HEK293 (cell line): Measurements from ENCODE around the gene GLRX5.

Experiments
- CTCF ChIA-PET: fragments of 350-600 bp; formaldehyde crosslinking; extraction: SDS; loops from one replicate; lab custom pipeline; 2021; ENCODE audit warnings: antibody characterized with exemption; lab: Yijun Ruan, JAX
- POLR2A ChIA-PET: fragments of 300-600 bp; formaldehyde crosslinking; extraction: SDS; loops from one replicate; lab custom pipeline; 2020; ENCODE audit warnings: antibody characterized with exemption, inconsistent platforms; lab: Yijun Ruan, JAX
- H3K27ac ChIP-seq: fragments of 200-500 bp; sonication (Bioruptor generic); 2 replicates; pipeline ENCODE4 v1.5.1; 2014; ENCODE audit warnings: low read depth, low read length, control low read depth, inconsistent platforms; ENCODE audit errors: extremely low read depth
- H3K36me3 ChIP-seq, 2 experiments: fragments of 200-500 bp in 1 of 2; sonication (Bioruptor generic) in 1 of 2; 1 replicate in 1 of 2; 2 replicates in 1 of 2; pipeline ENCODE4 v1.5.1; 2014 to 2017; ENCODE audit warnings: inconsistent platforms in 2 of 2, low read length in 2 of 2; ENCODE audit not compliant: control insufficient read depth in 2 of 2, insufficient read depth in 1 of 2
- H3K4me1 ChIP-seq: fragments of 200-500 bp; sonication (Bioruptor generic); 2 replicates; pipeline ENCODE4 v1.5.1; 2014; ENCODE audit warnings: mild to moderate bottlenecking, low read length, inconsistent platforms; ENCODE audit not compliant: control insufficient read depth, insufficient read depth
- H3K4me3 ChIP-seq: 2 replicates; pipeline ENCODE4 v1.5.1; 2011; ENCODE audit warnings: low read depth, mild to moderate bottlenecking, control low read depth, low read length, moderate library complexity
- H3K9me3 ChIP-seq: fragments of 200-500 bp; sonication (Bioruptor generic); 2 replicates; pipeline ENCODE4 v1.5.1; 2014; ENCODE audit warnings: low read depth, low read length, inconsistent platforms; ENCODE audit not compliant: control insufficient read depth, insufficient read depth
- FEZF1 ChIP-seq: fragments of 450-650 bp; formaldehyde crosslinking; IDR thresholded peaks from 2 replicates; pipeline ENCODE4 v1.5.1; 2016; ENCODE audit warnings: missing biosample characterization, missing genetic modification characterization
- GFI1B ChIP-seq: fragments of 450-650 bp; formaldehyde crosslinking; IDR thresholded peaks from 2 replicates; pipeline ENCODE4 v1.5.1; 2016; ENCODE audit warnings: missing biosample characterization, missing genetic modification characterization
- GLI4 ChIP-seq: fragments of 450-650 bp; formaldehyde crosslinking; IDR thresholded peaks from 2 replicates; pipeline ENCODE4 v1.5.1; 2016; ENCODE audit warnings: missing biosample characterization, missing genetic modification characterization
- IKZF3 ChIP-seq: fragments of 450-650 bp; IDR thresholded peaks from 2 replicates; pipeline ENCODE4 v1.5.0; 2018; ENCODE audit warnings: missing biosample characterization, mild to moderate bottlenecking, missing genetic modification characterization, moderate library complexity
- PRDM1 ChIP-seq: fragments of 450-650 bp; formaldehyde crosslinking; IDR thresholded peaks from 2 replicates; pipeline ENCODE4; 2016; ENCODE audit warnings: missing biosample characterization, missing genetic modification characterization
- SETDB1 ChIP-seq: IDR thresholded peaks from one replicate; pipeline ENCODE4 v1.6.1; 2017; ENCODE audit warnings: mild to moderate bottlenecking, low read length, moderate library complexity, mixed read lengths; ENCODE audit not compliant: insufficient read length
- SP2 ChIP-seq: fragments of 450-650 bp; formaldehyde crosslinking; IDR thresholded peaks from 2 replicates; pipeline ENCODE4 v1.5.1; 2016; ENCODE audit warnings: missing biosample characterization, missing genetic modification characterization
- YY2 ChIP-seq: fragments of 450-650 bp; formaldehyde crosslinking; IDR thresholded peaks from 2 replicates; pipeline ENCODE4 v1.5.1; 2016; ENCODE audit warnings: missing biosample characterization, missing genetic modification characterization
- ZBTB48 ChIP-seq: fragments of 450-650 bp; formaldehyde crosslinking; IDR thresholded peaks from 2 replicates; pipeline ENCODE4 v1.5.1; 2016; ENCODE audit warnings: missing biosample characterization, missing genetic modification characterization
- ZNF391 ChIP-seq: fragments of 450-650 bp; formaldehyde crosslinking; IDR thresholded peaks from 2 replicates; pipeline ENCODE4 v1.5.1; 2016; ENCODE audit warnings: low read depth, missing biosample characterization, missing genetic modification characterization, borderline replicate concordance
- ZNF521 ChIP-seq: fragments of 450-650 bp; formaldehyde crosslinking; IDR thresholded peaks from 2 replicates; pipeline ENCODE4 v1.5.1; 2017; ENCODE audit warnings: missing biosample characterization, mild to moderate bottlenecking, missing genetic modification characterization
- ZNF529 ChIP-seq: fragments of 450-650 bp; formaldehyde crosslinking; IDR thresholded peaks from 2 replicates; pipeline ENCODE4 v1.5.1; 2017; ENCODE audit warnings: missing genetic modification characterization, missing biosample characterization; ENCODE audit not compliant: insufficient replicate concordance
- ZNF530 ChIP-seq: fragments of 450-650 bp; formaldehyde crosslinking; IDR thresholded peaks from 2 replicates; pipeline ENCODE4 v1.5.1; 2016; ENCODE audit warnings: low read depth, missing biosample characterization, missing genetic modification characterization
- ZNF548 ChIP-seq: fragments of 450-650 bp; formaldehyde crosslinking; IDR thresholded peaks from 2 replicates; pipeline ENCODE4 v1.5.1; 2016; ENCODE audit warnings: missing biosample characterization, missing genetic modification characterization
- ZNF621 ChIP-seq: fragments of 450-650 bp; formaldehyde crosslinking; IDR thresholded peaks from 2 replicates; pipeline ENCODE4 v1.5.1; 2017; ENCODE audit warnings: missing biosample characterization, missing genetic modification characterization
- ZNF670 ChIP-seq: fragments of 450-650 bp; formaldehyde crosslinking; IDR thresholded peaks from 2 replicates; pipeline ENCODE4 v1.5.1; 2016; ENCODE audit warnings: missing biosample characterization, missing genetic modification characterization, low read depth
- ZNF76 ChIP-seq: fragments of 450-650 bp; formaldehyde crosslinking; IDR thresholded peaks from 2 replicates; pipeline ENCODE4; 2016; ENCODE audit warnings: low read depth, missing biosample characterization, missing genetic modification characterization, borderline replicate concordance
- ZNF830 ChIP-seq: fragments of 450-650 bp; IDR thresholded peaks from 2 replicates; pipeline ENCODE4 v1.5.0; 2018; ENCODE audit warnings: missing biosample characterization, missing genetic modification characterization, low read depth, mild to moderate bottlenecking, moderate library complexity
- TF ChIP-seq, protein P1 (sequence below): fragments of 450-650 bp; formaldehyde crosslinking; IDR thresholded peaks from 2 replicates; pipeline ENCODE4 v1.5.1; 2016; ENCODE audit warnings: missing biosample characterization, missing genetic modification characterization
- TF ChIP-seq, protein P2 (sequence below): fragments of 450-650 bp; formaldehyde crosslinking; IDR thresholded peaks from 2 replicates; pipeline ENCODE4 v1.5.1; 2016; ENCODE audit warnings: missing biosample characterization, missing genetic modification characterization
- TF ChIP-seq, protein P3 (sequence below): fragments of 450-650 bp; formaldehyde crosslinking; conservative IDR thresholded peaks from 2 replicates; pipeline ENCODE4 v1.5.1; 2016; ENCODE audit warnings: low read depth, missing biosample characterization, missing genetic modification characterization
- TF ChIP-seq, protein P4 (sequence below): fragments of 450-650 bp; formaldehyde crosslinking; IDR thresholded peaks from 2 replicates; pipeline ENCODE4 v1.5.1; 2016; ENCODE audit warnings: missing biosample characterization, missing genetic modification characterization

Gene GLRX5

DNA sequence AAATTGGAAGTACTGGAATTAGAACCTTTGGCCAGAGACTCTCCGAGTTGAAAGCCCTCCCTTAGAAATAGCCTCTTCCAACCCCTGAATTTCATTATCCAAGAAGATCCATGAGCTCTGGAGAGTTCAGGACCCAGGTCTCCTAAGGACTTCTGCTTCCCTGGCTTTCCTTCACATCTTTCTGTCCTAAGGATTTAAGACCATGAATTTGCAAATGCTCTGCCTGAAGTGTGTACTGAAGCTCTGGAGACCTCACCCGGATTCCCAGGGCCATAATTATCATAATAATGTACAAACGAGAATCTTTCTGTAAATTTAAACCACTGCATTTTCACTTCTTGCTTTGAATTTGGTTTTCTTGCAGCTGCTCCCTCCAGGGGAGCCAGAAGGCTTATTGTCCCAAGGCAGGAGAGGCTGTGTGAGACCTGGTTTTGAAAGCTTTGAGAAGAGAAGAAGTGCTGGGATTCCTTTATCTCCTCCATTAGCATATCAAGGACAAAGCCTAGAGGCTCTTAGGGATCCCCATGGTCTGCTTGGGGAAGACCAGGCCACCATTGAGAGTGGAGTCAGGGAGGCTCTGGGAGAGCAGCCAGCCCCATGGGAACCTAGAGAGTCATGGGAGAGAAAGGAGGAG, 41.1 kb downstream of the GLRX5 start (continued):
- no peak for TF ChIP-seq YY2 (tag by site-specific recombination)
- TF ChIP-seq SETDB1 = no peak

DNA sequence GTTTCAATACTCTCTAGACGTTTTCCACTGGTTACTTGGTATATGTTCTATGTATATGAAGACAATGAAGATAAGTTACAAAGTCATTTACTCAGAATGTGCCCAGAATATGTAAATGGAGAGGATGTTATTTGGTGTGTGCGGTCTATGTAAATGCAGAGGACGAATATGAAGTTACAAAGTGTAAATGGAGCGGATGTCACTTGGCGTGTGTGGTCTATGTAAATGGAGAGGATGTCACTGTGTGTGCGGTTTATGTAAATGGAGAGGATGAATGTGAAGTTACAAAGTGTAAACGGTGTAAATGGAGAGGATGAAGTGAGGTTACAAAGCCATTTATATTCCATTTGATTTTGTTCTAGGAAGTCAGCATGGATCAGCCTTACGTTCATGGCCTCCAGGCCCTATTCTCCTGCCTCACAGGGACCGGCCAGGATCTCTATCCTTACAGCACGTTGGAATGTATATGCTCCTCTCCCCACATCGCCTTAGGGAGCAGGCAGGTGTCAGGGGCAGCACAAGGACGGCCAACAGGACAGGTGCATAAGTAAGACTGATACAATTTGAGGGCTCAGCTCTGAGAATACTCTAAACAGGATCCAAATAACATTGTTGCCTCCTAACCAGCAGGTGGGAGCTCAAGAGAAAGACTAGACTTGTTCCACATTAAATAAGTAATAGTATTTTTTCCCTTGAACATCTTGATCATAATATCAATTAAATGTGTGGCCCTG, 42.4 kb downstream of the GLRX5 start:
- Histone ChIP-seq H3K4me3 (no peak overlapping the region), H3K36me3 (no peaks in the 10 kb centered on the region), H3K4me1 (no peaks in the 10 kb centered on the region), H3K27ac (no peak overlapping the region), H3K9me3 (no peaks in the 10 kb centered on the region)
- POLR2A ChIA-PET = no interaction called here
- TF ChIP-seq ZBTB48 (tag by site-specific recombination) = no peak
- TF ChIP-seq, protein P1, sequence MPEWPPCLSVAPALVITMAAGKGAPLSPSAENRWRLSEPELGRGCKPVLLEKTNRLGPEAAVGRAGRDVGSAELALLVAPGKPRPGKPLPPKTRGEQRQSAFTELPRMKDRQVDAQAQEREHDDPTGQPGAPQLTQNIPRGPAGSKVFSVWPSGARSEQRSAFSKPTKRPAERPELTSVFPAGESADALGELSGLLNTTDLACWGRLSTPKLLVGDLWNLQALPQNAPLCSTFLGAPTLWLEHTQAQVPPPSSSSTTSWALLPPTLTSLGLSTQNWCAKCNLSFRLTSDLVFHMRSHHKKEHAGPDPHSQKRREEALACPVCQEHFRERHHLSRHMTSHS (tag by site-specific recombination) = no peak
- TF ChIP-seq SP2 (tag by site-specific recombination) = no peak
- no peak for TF ChIP-seq ZNF521
- TF ChIP-seq, protein P2, sequence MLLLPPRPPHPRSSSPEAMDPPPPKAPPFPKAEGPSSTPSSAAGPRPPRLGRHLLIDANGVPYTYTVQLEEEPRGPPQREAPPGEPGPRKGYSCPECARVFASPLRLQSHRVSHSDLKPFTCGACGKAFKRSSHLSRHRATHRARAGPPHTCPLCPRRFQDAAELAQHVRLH = no peak
- no peak for TF ChIP-seq ZNF530 (tag by site-specific recombination)
- TF ChIP-seq GLI4 (tag by site-specific recombination) = no peak
- TF ChIP-seq PRDM1 (tag by site-specific recombination) = no peak
- TF ChIP-seq ZNF76 = no peak
- TF ChIP-seq, protein P3, sequence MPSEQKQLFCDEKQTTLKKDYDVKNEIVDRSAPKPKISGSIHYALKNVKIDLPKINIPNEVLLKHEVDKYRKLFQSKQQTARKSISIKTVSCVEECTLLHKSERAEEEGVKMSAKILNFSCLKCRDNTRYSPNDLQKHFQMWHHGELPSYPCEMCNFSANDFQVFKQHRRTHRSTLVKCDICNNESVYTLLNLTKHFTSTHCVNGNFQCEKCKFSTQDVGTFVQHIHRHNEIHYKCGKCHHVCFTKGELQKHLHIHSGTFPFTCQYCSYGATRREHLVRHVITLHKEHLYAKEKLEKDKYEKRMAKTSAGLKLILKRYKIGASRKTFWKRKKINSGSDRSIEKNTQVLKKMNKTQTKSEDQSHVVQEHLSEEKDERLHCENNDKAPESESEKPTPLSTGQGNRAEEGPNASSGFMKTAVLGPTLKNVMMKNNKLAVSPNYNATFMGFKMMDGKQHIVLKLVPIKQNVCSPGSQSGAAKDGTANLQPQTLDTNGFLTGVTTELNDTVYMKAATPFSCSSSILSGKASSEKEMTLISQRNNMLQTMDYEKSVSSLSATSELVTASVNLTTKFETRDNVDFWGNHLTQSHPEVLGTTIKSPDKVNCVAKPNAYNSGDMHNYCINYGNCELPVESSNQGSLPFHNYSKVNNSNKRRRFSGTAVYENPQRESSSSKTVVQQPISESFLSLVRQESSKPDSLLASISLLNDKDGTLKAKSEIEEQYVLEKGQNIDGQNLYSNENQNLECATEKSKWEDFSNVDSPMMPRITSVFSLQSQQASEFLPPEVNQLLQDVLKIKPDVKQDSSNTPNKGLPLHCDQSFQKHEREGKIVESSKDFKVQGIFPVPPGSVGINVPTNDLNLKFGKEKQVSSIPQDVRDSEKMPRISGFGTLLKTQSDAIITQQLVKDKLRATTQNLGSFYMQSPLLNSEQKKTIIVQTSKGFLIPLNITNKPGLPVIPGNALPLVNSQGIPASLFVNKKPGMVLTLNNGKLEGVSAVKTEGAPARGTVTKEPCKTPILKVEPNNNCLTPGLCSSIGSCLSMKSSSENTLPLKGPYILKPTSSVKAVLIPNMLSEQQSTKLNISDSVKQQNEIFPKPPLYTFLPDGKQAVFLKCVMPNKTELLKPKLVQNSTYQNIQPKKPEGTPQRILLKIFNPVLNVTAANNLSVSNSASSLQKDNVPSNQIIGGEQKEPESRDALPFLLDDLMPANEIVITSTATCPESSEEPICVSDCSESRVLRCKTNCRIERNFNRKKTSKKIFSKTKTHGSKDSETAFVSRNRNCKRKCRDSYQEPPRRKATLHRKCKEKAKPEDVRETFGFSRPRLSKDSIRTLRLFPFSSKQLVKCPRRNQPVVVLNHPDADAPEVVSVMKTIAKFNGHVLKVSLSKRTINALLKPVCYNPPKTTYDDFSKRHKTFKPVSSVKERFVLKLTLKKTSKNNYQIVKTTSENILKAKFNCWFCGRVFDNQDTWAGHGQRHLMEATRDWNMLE (tag by site-specific recombination) = no peak
- TF ChIP-seq IKZF3 (tag by site-specific recombination) = no peak
- no peak for TF ChIP-seq ZNF621
- TF ChIP-seq ZNF830 (tag by site-specific recombination) = no peak
- TF ChIP-seq, protein P4, sequence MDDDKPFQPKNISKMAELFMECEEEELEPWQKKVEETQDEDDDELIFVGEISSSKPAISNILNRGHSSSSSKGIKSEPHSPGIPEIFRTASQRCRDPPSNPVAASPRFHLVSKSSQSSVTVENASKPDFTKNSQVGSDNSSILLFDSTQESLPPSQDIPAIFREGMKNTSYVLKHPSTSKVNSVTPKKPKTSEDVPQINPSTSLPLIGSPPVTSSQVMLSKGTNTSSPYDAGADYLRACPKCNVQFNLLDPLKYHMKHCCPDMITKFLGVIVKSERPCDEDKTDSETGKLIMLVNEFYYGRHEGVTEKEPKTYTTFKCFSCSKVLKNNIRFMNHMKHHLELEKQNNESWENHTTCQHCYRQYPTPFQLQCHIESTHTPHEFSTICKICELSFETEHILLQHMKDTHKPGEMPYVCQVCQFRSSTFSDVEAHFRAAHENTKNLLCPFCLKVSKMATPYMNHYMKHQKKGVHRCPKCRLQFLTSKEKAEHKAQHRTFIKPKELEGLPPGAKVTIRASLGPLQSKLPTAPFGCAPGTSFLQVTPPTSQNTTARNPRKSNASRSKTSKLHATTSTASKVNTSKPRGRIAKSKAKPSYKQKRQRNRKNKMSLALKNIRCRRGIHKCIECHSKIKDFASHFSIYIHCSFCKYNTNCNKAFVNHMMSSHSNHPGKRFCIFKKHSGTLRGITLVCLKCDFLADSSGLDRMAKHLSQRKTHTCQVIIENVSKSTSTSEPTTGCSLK = no peak
- no peak for TF ChIP-seq ZNF391 (tag by site-specific recombination)
- TF ChIP-seq ZNF529 (tag by site-specific recombination) = no peak
- no peak for TF ChIP-seq ZNF670 (tag by site-specific recombination)
- TF ChIP-seq FEZF1 (tag by site-specific recombination) = no peak
- no peak for TF ChIP-seq GFI1B (tag by site-specific recombination)
- no peak for TF ChIP-seq ZNF548 (tag by site-specific recombination)
- CTCF ChIA-PET = interaction anchor here (1.6 kb wide), 1 partner anchor 17 kb away, joined by 6 read pairs; no protein-coding TSS in a partner anchor
